PC-3 (cell line): Measurements from ENCODE around the gene MAST4. TPM values are rescaled to one million over a fixed set of nuclear protein-coding genes. Genes with fewer than 3 reads are reported as not detected.

Experiments
- ATAC-seq: fragments of 200-7000 bp; cut with Tn5 transposase; 2 replicates; pipeline ENCODE4 v1.9.1; 2020; ENCODE audit warnings: mild to moderate bottlenecking, moderate library complexity
- BruUV-seq: library from RNA; stranded (reverse); fragments of 400-500 nt; replicated peaks from 2 replicates; lab custom pipeline; 2021; lab: Mats Ljungman, UMichigan
- CTCF ChIA-PET: fragments of 300-600 bp; sonication (Branson Sonifier 250); formaldehyde crosslinking; loops from one replicate; lab custom pipeline; 2022; ENCODE audit warnings: antibody characterized with exemption; lab: Charles Lee
- POLR2A ChIA-PET: fragments of 300-600 bp; sonication (Branson Sonifier 250); formaldehyde crosslinking; loops from one replicate; lab custom pipeline; 2022; ENCODE audit warnings: antibody characterized with exemption; ENCODE audit not compliant: unreplicated experiment; lab: Charles Lee
- DNase-seq: peaks from one replicate; pipeline ENCODE4 v3.0.0-alpha.2; 2015
- H2AFZ ChIP-seq: fragments of 300-600 bp; sonication (generic); 2 replicates; pipeline ENCODE4 v1.6.0; 2016; ENCODE audit warnings: antibody characterized with exemption, low read length
- H3F3A ChIP-seq: fragments of 300-600 bp; sonication (generic); one replicate; pipeline ENCODE4 v1.6.0; 2017; ENCODE audit warnings: antibody characterized with exemption, low read length, control low read depth, mild to moderate bottlenecking; ENCODE audit not compliant: unreplicated experiment
- H3K27ac ChIP-seq: fragments of 300-600 bp; sonication (generic); 2 replicates; pipeline ENCODE4 v1.5.1; 2016; ENCODE audit warnings: mild to moderate bottlenecking, low read length
- H3K27me3 ChIP-seq: fragments of 300-600 bp; sonication (generic); 2 replicates; pipeline ENCODE4 v1.6.1; 2016; ENCODE audit warnings: low read length, mixed read lengths
- H3K36me3 ChIP-seq: fragments of 300-600 bp; sonication (generic); 2 replicates; pipeline ENCODE4 v1.6.1; 2016; ENCODE audit warnings: low read depth, mixed run types, low read length, mixed read lengths
- H3K4me1 ChIP-seq: fragments of 300-600 bp; sonication (generic); 2 replicates; pipeline ENCODE4 v1.5.1; 2016; ENCODE audit warnings: low read length; ENCODE audit not compliant: insufficient read depth
- H3K4me2 ChIP-seq: fragments of 300-600 bp; sonication (generic); 2 replicates; pipeline ENCODE4 v1.6.0; 2016; ENCODE audit warnings: low read length
- H3K4me3 ChIP-seq: fragments of 300-600 bp; sonication (generic); 2 replicates; pipeline ENCODE4 v1.5.1; 2016; ENCODE audit warnings: mild to moderate bottlenecking, low read length, mixed read lengths
- H3K79me2 ChIP-seq: fragments of 300-600 bp; sonication (generic); 2 replicates; pipeline ENCODE4 v1.6.1; 2017; ENCODE audit warnings: low read length, mixed read lengths
- H3K9ac ChIP-seq: fragments of 300-600 bp; sonication (generic); 2 replicates; pipeline ENCODE4 v1.6.0; 2016; ENCODE audit warnings: mild to moderate bottlenecking, low read length
- H3K9me2 ChIP-seq: fragments of 300-600 bp; sonication (generic); replicated peaks from 2 replicates; pipeline ENCODE4 v1.6.1; 2016; ENCODE audit warnings: mixed run types, low read length, mixed read lengths
- H3K9me3 ChIP-seq: fragments of 300-600 bp; sonication (generic); 2 replicates; pipeline ENCODE4 v1.6.1; 2016; ENCODE audit warnings: low read length, mixed read lengths
- H4K20me1 ChIP-seq: fragments of 300-600 bp; sonication (generic); 2 replicates; pipeline ENCODE4 v1.6.1; 2016; ENCODE audit warnings: low read length, mixed read lengths
- EZH2 ChIP-seq: fragments of 300-600 bp; sonication (generic); IDR thresholded peaks from one replicate; pipeline ENCODE4 v1.6.1; 2017; ENCODE audit warnings: antibody characterized with exemption, mild to moderate bottlenecking, low read length; ENCODE audit not compliant: unreplicated experiment
- EZH2phosphoT487 ChIP-seq: fragments of 300-600 bp; sonication (generic); IDR thresholded peaks from 2 replicates; pipeline ENCODE4 v1.6.1; 2018; ENCODE audit warnings: mild to moderate bottlenecking, antibody characterized with exemption, low read length, borderline replicate concordance
- intact Hi-C: fragments of 100-400 bp; cut with micrococcal nuclease; formaldehyde crosslinking; loops from 2 replicates; pipeline ENCODE4 v1.9.0; 2023
- total RNA-seq: library from RNA; depleted of rRNA; stranded (reverse); fragments of >200 nt; gene quantifications from 2 replicates; pipeline ENCODE4 v1.2.3, GENCODE V29; 2014
- TF ChIP-seq, protein P1 (sequence below): fragments of 300-600 bp; sonication (generic); conservative IDR thresholded peaks from 2 replicates; pipeline ENCODE4 v1.5.1; 2017; ENCODE audit warnings: antibody characterized with exemption, low read depth, mild to moderate bottlenecking, low read length

Gene MAST4
- total RNA-seq, 1 experiment from 2014 or later = 7.9 TPM

- no peaks in the 10 kb centered on the region for H3K27me3 ChIP-seq
- H3K27ac ChIP-seq = no peak overlapping the region
- ChIA-PET CTCF (no interaction called here), POLR2A (no interaction called here)
- no peaks in the 10 kb centered on the region for H4K20me1 ChIP-seq
- ATAC-seq = no peak
- H3K9me3 ChIP-seq = no peaks in the 10 kb centered on the region
- H3K36me3 ChIP-seq = no peaks in the 10 kb centered on the region
- no peak for DNase-seq
- TF ChIP-seq EZH2phosphoT487 (no peak), EZH2 (no peak)
- TF ChIP-seq, protein P1, sequence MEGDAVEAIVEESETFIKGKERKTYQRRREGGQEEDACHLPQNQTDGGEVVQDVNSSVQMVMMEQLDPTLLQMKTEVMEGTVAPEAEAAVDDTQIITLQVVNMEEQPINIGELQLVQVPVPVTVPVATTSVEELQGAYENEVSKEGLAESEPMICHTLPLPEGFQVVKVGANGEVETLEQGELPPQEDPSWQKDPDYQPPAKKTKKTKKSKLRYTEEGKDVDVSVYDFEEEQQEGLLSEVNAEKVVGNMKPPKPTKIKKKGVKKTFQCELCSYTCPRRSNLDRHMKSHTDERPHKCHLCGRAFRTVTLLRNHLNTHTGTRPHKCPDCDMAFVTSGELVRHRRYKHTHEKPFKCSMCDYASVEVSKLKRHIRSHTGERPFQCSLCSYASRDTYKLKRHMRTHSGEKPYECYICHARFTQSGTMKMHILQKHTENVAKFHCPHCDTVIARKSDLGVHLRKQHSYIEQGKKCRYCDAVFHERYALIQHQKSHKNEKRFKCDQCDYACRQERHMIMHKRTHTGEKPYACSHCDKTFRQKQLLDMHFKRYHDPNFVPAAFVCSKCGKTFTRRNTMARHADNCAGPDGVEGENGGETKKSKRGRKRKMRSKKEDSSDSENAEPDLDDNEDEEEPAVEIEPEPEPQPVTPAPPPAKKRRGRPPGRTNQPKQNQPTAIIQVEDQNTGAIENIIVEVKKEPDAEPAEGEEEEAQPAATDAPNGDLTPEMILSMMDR = no peak
- no TSS peak for BruUV-seq
- intact Hi-C loops = no loop called here
- no peak overlapping the region for H2AFZ ChIP-seq
- H3F3A ChIP-seq = no peaks in the 10 kb centered on the region
- no peaks in the 10 kb centered on the region for H3K4me1 ChIP-seq
- no peak overlapping the region for H3K9ac ChIP-seq
- H3K79me2 ChIP-seq = no peaks in the 10 kb centered on the region
- H3K4me2 ChIP-seq = no peak overlapping the region
- no peaks in the 10 kb centered on the region for H3K9me2 ChIP-seq
- H3K4me3 ChIP-seq = no peak overlapping the region
Measured at GRCh38 chr5:66697796-66698564, 101.8 kb downstream of the MAST4 start.

DNA sequence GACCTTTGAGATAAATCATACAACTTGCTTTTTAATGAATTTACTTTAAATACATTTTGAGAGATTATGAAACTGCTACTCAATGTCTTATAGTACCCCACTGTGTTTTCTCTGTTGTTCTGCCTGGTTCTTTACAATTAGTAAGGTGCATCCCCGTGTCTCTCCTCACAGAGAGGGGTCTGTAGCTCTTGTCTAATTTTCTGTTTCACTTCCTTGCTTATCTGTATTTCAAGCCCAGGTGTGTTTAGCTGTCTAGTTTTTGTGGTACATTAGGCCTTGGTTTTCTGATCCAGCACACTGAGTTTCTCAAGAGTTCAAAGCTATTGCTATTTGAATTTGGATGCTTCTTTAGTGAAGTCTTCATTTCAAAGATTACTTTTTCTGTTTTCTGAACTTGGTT, 105.1 kb downstream of the MAST4 start:
- Histone ChIP-seq H3K27me3 (no peaks in the 10 kb centered on the region), H3K36me3 (no peaks in the 10 kb centered on the region), H3K9ac (no peak overlapping the region), H2AFZ (no peak overlapping the region), H3K27ac (no peak overlapping the region), H3F3A (no peaks in the 10 kb centered on the region), H3K4me2 (no peak overlapping the region), H3K9me3 (no peaks in the 10 kb centered on the region), H4K20me1 (no peaks in the 10 kb centered on the region), H3K4me1 (no peaks in the 10 kb centered on the region), H3K9me2 (no peaks in the 10 kb centered on the region), H3K4me3 (no peak overlapping the region), H3K79me2 (no peaks in the 10 kb centered on the region)
- TF ChIP-seq EZH2phosphoT487 = no peak
- TF ChIP-seq, protein P1 = no peak
- POLR2A ChIA-PET = no interaction called here
- DNase-seq = no peak
- intact Hi-C loops = no loop called here
- CTCF ChIA-PET = no interaction called here
- no peak for ATAC-seq
- BruUV-seq = no TSS peak

DNA sequence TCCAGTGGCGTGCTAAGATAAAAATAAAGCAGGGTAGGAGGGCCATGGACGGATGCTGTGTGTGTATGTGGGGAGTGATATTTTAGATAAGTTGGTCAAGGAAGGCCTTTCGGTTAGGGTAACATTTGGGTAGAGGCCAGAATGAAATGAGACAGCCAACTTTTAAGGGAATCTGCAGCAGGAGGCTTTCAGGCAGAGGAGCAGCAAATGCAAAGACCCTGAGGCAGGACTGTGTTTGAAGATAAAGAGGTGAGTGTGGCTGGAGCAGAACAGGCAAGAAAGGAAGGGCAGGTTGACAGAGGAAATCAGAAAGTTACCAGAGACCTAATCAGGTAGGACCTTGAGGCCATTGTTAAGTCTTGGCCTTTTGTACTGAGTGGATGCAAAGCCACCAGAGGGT, 106.2 kb downstream of the MAST4 start:
- Histone ChIP-seq H3K9ac (no peak overlapping the region), H3K79me2 (no peaks in the 10 kb centered on the region), H3K27me3 (no peaks in the 10 kb centered on the region), H4K20me1 (no peaks in the 10 kb centered on the region), H3K9me2 (no peaks in the 10 kb centered on the region), H3K27ac (no peak overlapping the region), H3F3A (no peaks in the 10 kb centered on the region), H3K36me3 (no peaks in the 10 kb centered on the region), H2AFZ (no peak overlapping the region), H3K4me2 (no peak overlapping the region), H3K4me1 (no peaks in the 10 kb centered on the region), H3K4me3 (no peak overlapping the region), H3K9me3 (no peaks in the 10 kb centered on the region)
- ChIA-PET CTCF (no interaction called here), POLR2A (no interaction called here)
- ATAC-seq (no peak), DNase-seq (no peak)
- intact Hi-C loops = no loop called here
- TF ChIP-seq EZH2 = no peak
- TF ChIP-seq, protein P1 = no peak
- TF ChIP-seq EZH2phosphoT487 = no peak
- no TSS peak for BruUV-seq
